CD4-positive, alpha-beta T cell treated with Interleukin-21 for 1 hour (primary cell): ENCODE measurements around the gene ABCB4.

Experiments used
- DNase-seq: peaks from one replicate; pipeline ENCODE4 v3.0.0-alpha.2; 2020

ABCB4 gene

GRCh38 chr7:87475359-87476178 is at the start of gene ABCB4:
TSS of gene ABCB4 (minus strand) at chr7:87475680. CDS start at chr7:87475465, 215 bp downstream.
- DNase-seq: no peak

GRCh38 chr7:87518735-87519134 is 43.3 kb upstream of the ABCB4 start:
- DNase-seq: no peak

GRCh38 chr7:87517891-87518290 is 42.4 kb upstream of the ABCB4 start:
- DNase-seq: no peak

GRCh38 chr7:87517136-87517815 is 41.8 kb upstream of the ABCB4 start:
- DNase-seq: no peak

- no peak for DNase-seq
Measured at GRCh38 chr7:87513735-87514335, 38.4 kb upstream of the ABCB4 start.

GRCh38 chr7:87512906-87513305 is 37.4 kb upstream of the ABCB4 start:
- DNase-seq: no peak

- DNase-seq: no peak
Measured at GRCh38 chr7:87511510-87511909, 36.0 kb upstream of the ABCB4 start.

GRCh38 chr7:87510411-87510875 is 35.0 kb upstream of the ABCB4 start:
- DNase-seq: no peak

- DNase-seq: no peak
Measured at GRCh38 chr7:87507446-87507845, 32.0 kb upstream of the ABCB4 start.

- DNase-seq: no peak
Measured at GRCh38 chr7:87506246-87507180, 31.0 kb upstream of the ABCB4 start.

- no peak for DNase-seq
Measured at GRCh38 chr7:87505557-87506245, 30.2 kb upstream of the ABCB4 start.

GRCh38 chr7:87505122-87505521 is 29.6 kb upstream of the ABCB4 start:
- no peak for DNase-seq

GRCh38 chr7:87499494-87499893 is 24.0 kb upstream of the ABCB4 start:
- no peak for DNase-seq

- no peak for DNase-seq
Measured at GRCh38 chr7:87498893-87499292, 23.4 kb upstream of the ABCB4 start.

- no peak for DNase-seq
Measured at GRCh38 chr7:87497482-87497881, 22.0 kb upstream of the ABCB4 start.

GRCh38 chr7:87495366-87495765 is 19.9 kb upstream of the ABCB4 start:
- DNase-seq: no peak

- DNase-seq: no peak
Measured at GRCh38 chr7:87494454-87494853, 19.0 kb upstream of the ABCB4 start.

- DNase-seq: no peak
Measured at GRCh38 chr7:87483131-87483530, 7.7 kb upstream of the ABCB4 start.

- no peak for DNase-seq
Measured at GRCh38 chr7:87482115-87482514, 6.6 kb upstream of the ABCB4 start.

- no peak for DNase-seq
Measured at GRCh38 chr7:87480386-87480785, 4.9 kb upstream of the ABCB4 start.

GRCh38 chr7:87479951-87480350 is 4.5 kb upstream of the ABCB4 start:
- no peak for DNase-seq

GRCh38 chr7:87476179-87476557 is 688 bp upstream of the ABCB4 start:
- no peak for DNase-seq
